GM12864 (cell line): ENCODE data around the gene MKLN1.
A peak's percentile ranks its signal among the peaks of the same experiment; 100 is the strongest.

Experiments used
- DNase-seq: peaks from one replicate; pipeline ENCODE4 v3.0.0-alpha.2; 2011; ENCODE audit warnings: low read depth
- H3K4me3 ChIP-seq: 2 replicates; pipeline ENCODE4 v1.5.1; 2011; ENCODE audit warnings: mild to moderate bottlenecking, low read depth, low read length, control low read depth
- TF ChIP-seq, protein P1 (sequence below): IDR thresholded peaks from 2 replicates; pipeline ENCODE4 v1.5.1; 2011; ENCODE audit warnings: low read depth, mild to moderate bottlenecking, moderate library complexity, low read length, control low read depth, inconsistent platforms; ENCODE audit errors: missing control alignments

Gene MKLN1

DNA sequence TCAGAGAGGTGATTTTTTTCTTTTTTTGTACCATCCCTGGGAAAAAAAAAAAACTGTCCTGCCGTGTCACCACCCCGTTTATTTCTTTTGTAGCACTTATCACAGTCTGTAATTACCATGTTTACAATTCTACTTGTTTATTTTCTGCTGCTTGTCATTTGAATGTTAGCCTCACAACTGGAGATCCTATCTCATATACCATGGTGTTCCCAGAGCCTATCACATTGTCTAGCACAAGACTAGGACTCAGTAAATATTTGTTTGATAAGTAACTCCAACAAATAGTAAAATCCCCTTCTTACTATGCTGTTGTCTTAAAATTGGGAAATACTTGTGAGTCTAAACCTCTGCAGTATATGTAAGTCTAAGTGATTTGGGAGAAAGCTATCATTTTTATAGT is 36.0 kb downstream of the MKLN1 start:
- no peak overlapping the region for H3K4me3 ChIP-seq
- no peak for DNase-seq
- TF ChIP-seq, protein P1, sequence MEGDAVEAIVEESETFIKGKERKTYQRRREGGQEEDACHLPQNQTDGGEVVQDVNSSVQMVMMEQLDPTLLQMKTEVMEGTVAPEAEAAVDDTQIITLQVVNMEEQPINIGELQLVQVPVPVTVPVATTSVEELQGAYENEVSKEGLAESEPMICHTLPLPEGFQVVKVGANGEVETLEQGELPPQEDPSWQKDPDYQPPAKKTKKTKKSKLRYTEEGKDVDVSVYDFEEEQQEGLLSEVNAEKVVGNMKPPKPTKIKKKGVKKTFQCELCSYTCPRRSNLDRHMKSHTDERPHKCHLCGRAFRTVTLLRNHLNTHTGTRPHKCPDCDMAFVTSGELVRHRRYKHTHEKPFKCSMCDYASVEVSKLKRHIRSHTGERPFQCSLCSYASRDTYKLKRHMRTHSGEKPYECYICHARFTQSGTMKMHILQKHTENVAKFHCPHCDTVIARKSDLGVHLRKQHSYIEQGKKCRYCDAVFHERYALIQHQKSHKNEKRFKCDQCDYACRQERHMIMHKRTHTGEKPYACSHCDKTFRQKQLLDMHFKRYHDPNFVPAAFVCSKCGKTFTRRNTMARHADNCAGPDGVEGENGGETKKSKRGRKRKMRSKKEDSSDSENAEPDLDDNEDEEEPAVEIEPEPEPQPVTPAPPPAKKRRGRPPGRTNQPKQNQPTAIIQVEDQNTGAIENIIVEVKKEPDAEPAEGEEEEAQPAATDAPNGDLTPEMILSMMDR = no peak

DNA sequence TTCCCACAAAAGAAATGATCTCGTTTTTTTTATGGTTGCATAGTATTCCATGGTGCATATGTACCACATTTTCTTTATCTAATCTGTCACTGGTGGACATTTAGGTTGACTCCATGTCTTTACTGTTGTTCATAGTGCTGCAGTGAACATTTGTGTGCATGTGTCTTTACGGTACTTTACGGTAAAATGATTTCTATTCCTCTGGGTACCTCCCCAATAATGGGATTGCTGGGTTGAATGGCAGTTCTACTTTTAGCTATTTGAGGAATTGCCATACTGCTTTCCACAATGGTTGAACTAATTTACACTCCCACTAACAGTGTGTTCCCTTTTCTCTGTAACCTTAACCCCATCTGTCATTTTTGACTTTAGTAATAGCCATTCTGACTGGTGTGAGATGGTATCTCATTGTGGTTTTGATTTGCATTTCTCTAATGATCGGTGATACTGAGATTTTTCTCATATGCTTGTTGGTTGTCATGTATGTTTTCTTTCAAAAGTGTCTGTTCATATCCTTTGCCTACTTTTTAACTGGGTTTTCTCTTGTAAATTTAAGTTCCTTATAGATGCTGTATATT is 37.2 kb downstream of the MKLN1 start:
- TF ChIP-seq, protein P1 = no peak
- no peak for DNase-seq
- no peak overlapping the region for H3K4me3 ChIP-seq

DNA sequence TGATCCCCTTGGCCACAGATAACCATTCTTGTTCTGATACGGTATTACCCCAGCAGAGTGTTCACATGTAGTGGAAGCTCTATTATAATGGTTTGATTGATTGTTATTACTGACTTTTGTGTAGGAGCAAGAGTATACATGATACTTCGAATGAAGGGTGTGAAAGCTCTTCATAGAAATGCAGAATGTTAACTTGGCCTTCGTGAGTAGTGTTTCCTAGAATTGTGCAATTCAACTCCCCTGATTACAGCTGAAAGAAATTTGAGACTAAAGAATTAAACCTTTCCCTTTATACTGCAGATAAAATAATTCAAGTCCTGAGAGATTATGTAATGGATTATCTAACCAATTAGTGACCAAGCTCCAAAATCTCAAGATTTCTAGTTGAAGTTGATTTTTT is 38.2 kb downstream of the MKLN1 start:
- no peak for DNase-seq
- TF ChIP-seq, protein P1 = no peak
- no peak overlapping the region for H3K4me3 ChIP-seq

DNA sequence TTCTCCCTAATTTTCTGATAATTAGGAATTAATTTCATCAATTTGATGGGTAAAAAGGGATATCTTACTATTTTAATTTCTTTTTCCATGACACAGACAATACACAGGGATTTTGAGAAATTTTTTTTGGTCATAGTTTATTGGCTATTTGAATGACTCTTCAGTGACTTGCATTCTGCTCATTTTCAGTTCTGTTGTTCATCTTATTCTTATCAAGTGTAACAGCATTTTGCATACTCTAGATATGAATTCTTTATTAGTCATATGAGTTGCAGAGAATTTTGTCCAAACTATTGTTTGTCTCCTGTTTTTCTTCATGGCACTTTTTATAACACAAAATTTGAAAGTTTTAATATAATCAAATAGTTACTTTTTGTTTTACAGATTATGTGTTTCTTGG is 41.7 kb downstream of the MKLN1 start:
- no peak for DNase-seq
- H3K4me3 ChIP-seq = no peak overlapping the region
- TF ChIP-seq, protein P1 = no peak

DNA sequence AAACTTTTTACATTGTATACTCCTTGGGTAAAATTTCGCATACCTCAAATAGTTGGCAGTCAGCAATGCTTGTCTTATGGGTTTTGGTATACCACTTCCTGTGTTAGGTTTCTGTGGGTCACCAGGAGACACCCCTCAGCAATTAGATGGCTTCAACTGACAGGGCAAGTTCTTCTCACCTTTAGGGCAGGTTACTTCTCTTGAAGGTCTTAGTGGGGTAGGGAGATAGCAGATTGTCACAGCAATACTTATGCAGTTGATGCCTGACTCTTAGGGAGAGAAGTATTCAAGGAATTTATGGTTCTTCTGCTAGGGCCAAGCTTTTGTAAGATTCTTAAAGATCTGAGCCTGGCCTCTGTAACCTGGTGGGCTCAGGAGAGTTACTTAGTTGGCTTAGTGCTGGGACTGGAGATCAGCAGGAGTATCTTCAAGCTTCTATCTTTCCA is 42.9 kb downstream of the MKLN1 start:
- DNase-seq = peak; percentile 44
- no peak overlapping the region for H3K4me3 ChIP-seq
- TF ChIP-seq, protein P1 = no peak

DNA sequence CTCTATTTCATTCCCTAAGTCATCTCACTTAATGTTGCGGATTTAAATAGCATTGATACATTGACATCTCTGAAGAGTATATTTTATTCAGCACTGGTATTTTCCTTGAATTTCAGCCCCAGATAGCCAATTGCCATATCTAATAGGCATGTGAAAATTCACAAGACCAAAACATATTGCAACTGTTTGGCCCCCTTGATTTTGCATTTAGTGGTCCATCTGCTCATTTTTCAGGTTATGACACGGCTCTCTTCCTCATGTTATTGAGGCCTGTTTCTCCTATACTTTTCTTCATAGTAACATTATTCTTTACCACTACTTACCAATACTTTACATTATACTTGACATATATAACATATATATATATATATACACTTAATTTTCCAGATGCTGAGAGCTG is 43.7 kb downstream of the MKLN1 start:
- TF ChIP-seq, protein P1 = no peak
- no peak for DNase-seq
- H3K4me3 ChIP-seq = no peak overlapping the region

DNA sequence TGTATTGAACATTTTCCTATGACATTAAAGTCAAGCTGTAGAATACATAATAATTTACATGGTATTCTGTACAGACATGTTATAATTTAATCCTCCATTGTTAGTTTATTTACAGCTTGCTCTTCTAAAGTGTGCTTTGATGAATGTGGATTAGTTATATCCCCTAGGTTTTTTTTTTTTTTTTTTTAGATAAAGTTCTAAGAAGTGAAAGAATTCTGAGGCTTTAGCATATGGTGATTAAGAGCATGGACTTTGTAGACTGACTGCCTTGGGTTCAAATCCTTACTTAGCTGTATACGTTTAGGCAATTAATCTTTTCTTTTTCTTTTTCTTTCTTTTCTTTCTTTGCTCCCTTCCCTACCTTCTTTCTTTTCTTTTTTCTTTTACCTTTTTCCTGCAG is 44.9 kb downstream of the MKLN1 start:
- H3K4me3 ChIP-seq = no peak overlapping the region
- no peak for DNase-seq
- TF ChIP-seq, protein P1 = no peak
